Measurements from ENCODE around the gene ATF4. TPM values are rescaled to one million over a fixed set of nuclear protein-coding genes. Genes with fewer than 3 reads are reported as not detected.
A peak's percentile ranks its signal among the peaks of the same experiment; 100 is the strongest.

Gene ATF4
- total and polyA plus RNA-seq, 2 of the 13 experiments (the other 11 are each of a cell fraction or from before 2014, with no cell fraction given) = 486 to 1,297 TPM

DNA sequence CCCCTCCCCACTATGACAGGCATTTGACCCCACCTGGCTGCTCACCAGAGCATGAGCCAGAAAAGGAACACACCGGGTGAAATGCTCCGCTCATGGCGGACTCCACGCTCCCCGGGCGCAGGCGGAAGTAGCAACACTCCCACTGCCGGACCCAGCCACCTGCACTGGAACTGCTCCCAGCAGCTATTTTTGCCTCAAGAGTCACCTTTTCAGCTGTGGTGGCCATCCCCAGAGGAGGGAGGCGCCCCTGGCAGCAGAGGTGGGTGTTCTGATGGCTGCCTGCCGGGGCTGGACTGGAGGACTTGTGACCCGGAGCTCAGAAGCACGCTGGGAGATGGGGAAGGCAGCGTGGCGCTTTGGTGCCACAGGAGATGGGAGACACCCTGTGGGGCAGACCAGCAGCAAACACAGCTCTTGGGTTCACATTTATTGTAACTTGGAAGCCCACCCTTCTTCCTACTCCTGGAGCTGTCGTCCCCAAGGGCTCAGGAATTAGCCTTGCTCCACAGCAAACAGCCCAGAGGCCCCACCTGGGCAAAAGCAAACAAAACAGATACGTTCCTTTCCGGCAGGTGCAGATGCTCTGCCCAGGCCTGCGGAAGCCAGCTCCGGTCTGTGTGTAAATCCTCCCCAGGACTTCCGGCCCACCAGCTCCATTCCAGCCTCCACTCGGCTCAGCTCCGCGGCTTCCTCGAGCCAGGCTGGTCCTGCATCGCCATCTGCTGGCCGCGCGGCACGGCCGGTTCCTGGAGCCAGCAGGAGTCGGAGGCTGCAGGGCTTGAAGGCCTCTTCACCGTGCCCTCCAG lies 8.5 kb downstream of the ATF4 start (continued):
- TF ChIP-seq, protein P1, sequence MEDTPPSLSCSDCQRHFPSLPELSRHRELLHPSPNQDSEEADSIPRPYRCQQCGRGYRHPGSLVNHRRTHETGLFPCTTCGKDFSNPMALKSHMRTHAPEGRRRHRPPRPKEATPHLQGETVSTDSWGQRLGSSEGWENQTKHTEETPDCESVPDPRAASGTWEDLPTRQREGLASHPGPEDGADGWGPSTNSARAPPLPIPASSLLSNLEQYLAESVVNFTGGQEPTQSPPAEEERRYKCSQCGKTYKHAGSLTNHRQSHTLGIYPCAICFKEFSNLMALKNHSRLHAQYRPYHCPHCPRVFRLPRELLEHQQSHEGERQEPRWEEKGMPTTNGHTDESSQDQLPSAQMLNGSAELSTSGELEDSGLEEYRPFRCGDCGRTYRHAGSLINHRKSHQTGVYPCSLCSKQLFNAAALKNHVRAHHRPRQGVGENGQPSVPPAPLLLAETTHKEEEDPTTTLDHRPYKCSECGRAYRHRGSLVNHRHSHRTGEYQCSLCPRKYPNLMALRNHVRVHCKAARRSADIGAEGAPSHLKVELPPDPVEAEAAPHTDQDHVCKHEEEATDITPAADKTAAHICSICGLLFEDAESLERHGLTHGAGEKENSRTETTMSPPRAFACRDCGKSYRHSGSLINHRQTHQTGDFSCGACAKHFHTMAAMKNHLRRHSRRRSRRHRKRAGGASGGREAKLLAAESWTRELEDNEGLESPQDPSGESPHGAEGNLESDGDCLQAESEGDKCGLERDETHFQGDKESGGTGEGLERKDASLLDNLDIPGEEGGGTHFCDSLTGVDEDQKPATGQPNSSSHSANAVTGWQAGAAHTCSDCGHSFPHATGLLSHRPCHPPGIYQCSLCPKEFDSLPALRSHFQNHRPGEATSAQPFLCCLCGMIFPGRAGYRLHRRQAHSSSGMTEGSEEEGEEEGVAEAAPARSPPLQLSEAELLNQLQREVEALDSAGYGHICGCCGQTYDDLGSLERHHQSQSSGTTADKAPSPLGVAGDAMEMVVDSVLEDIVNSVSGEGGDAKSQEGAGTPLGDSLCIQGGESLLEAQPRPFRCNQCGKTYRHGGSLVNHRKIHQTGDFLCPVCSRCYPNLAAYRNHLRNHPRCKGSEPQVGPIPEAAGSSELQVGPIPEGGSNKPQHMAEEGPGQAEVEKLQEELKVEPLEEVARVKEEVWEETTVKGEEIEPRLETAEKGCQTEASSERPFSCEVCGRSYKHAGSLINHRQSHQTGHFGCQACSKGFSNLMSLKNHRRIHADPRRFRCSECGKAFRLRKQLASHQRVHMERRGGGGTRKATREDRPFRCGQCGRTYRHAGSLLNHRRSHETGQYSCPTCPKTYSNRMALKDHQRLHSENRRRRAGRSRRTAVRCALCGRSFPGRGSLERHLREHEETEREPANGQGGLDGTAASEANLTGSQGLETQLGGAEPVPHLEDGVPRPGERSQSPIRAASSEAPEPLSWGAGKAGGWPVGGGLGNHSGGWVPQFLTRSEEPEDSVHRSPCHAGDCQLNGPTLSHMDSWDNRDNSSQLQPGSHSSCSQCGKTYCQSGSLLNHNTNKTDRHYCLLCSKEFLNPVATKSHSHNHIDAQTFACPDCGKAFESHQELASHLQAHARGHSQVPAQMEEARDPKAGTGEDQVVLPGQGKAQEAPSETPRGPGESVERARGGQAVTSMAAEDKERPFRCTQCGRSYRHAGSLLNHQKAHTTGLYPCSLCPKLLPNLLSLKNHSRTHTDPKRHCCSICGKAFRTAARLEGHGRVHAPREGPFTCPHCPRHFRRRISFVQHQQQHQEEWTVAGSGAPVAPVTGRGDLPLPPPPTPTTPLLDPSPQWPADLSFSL (CRISPR knock-in tag; IDR thresholded peaks at IDR 0.05) = no peak
- TF ChIP-seq NFIC (IDR thresholded peaks at IDR 0.05; ENCODE audit: low read length) (no peak), YEATS2 (CRISPR knock-in tag; IDR thresholded peaks at IDR 0.05; ENCODE audit: borderline replicate concordance) (peak; percentile 84), ZNF12 (CRISPR knock-in tag; IDR thresholded peaks at IDR 0.05) (no peak; the same call in 1 of the 2 replicates), SP5 (CRISPR knock-in tag; IDR thresholded peaks at IDR 0.05; ENCODE audit: borderline replicate concordance, low read depth) (no peak), SNAPC4 (CRISPR knock-in tag; IDR thresholded peaks at IDR 0.05) (0 out of 2 replicates have a peak, but pooled peaks have one; percentile 61), ZNF777 (CRISPR knock-in tag; IDR thresholded peaks at IDR 0.05) (no peak), CENPBD1 (CRISPR knock-in tag; IDR thresholded peaks at IDR 0.05; ENCODE audit: borderline replicate concordance, low read depth) (no peak), ZBTB26 (CRISPR knock-in tag; IDR thresholded peaks at IDR 0.05; ENCODE audit: borderline replicate concordance) (peak; percentile 75; the same call in 1 of the 2 replicates), ZNF24 (IDR thresholded peaks at IDR 0.05) (0 out of 2 replicates have a peak, but pooled peaks have one; percentile 30), TMF1 (CRISPR knock-in tag; IDR thresholded peaks at IDR 0.05; ENCODE audit: low read depth) (no peak), ZEB1 (IDR thresholded peaks at IDR 0.05; ENCODE audit: insufficient replicate concordance, low read depth) (peak; percentile 71)
- TF ChIP-seq, protein P2, sequence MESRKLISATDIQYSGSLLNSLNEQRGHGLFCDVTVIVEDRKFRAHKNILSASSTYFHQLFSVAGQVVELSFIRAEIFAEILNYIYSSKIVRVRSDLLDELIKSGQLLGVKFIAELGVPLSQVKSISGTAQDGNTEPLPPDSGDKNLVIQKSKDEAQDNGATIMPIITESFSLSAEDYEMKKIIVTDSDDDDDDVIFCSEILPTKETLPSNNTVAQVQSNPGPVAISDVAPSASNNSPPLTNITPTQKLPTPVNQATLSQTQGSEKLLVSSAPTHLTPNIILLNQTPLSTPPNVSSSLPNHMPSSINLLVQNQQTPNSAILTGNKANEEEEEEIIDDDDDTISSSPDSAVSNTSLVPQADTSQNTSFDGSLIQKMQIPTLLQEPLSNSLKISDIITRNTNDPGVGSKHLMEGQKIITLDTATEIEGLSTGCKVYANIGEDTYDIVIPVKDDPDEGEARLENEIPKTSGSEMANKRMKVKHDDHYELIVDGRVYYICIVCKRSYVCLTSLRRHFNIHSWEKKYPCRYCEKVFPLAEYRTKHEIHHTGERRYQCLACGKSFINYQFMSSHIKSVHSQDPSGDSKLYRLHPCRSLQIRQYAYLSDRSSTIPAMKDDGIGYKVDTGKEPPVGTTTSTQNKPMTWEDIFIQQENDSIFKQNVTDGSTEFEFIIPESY (CRISPR knock-in tag; IDR thresholded peaks at IDR 0.05) = peak; percentile 94

All from HepG2 (cell line).